Measurements from ENCODE around the gene DAPK2. TPM values are rescaled to one million over a fixed set of nuclear protein-coding genes. Genes with fewer than 3 reads are reported as not detected.

The DAPK2 gene
- total and polyA plus RNA-seq, 2 donors (not counting 1 experiment from before 2014, with no cell fraction given), result 8.3 to 31.9 TPM

DNA sequence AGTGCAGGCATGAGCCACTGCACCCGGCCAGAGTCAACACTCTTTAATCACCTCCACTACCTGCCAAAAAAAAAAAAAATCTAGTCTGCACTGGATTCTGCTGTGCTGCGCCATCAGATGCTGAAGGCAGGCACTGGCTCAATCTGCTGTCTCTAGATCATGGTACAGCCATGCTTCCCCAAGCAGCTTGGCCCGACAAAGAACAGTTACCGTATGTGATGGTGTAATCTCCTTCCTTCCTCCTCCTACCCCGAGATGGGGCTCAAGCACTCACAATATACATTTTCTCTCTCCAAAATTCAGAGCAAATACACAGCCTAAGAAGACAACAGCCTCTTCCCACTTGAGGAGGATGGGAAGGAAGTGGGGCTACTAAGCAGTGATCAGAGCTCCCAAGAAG is 45.1 kb downstream of the DAPK2 start:
- intact Hi-C loops (cut with micrococcal nuclease), result no loop called here
- H4K20me1 ChIP-seq (ENCODE audit: control insufficient read depth, insufficient read depth, low read length, poor library complexity, severe bottlenecking), result no peaks in the 10 kb centered on the region
- H3K4me2 ChIP-seq (replicated peaks; ENCODE audit: low read depth, low read length, poor library complexity, severe bottlenecking), result no peak overlapping the region
- ChIA-PET POLR2A (no interaction called here), CTCF (interaction anchor here (1.2 to 1.8 kb wide), 3 partner anchors 9 to 248 kb away, joined by 3 to 12 read pairs (median 6); no protein-coding TSS in a partner anchor)
- ATAC-seq (ENCODE audit: low read depth), result no peak
- no peaks in the 10 kb centered on the region for H3K27me3 Mint-ChIP-seq
- no peaks in the 10 kb centered on the region for H3K9me3 Mint-ChIP-seq (ENCODE audit: insufficient read depth)
- H3K79me2 ChIP-seq (ENCODE audit: control insufficient read depth, insufficient read depth, low read length), result no peaks in the 10 kb centered on the region
- no peak overlapping the region for H3K9ac ChIP-seq (ENCODE audit: low read length)
- WGBS (ENCODE audit: insufficient coverage), result 83% methylated on average over 2 of the region's 5 CpGs
- no peak overlapping the region for H3K27ac ChIP-seq (ENCODE audit: low read length in 2 of 2)
- no peak for DNase-seq
- no peak overlapping the region for H3K4me3 ChIP-seq (ENCODE audit: control extremely low read depth in 1 of 5, extremely low read depth in 1 of 5, insufficient read depth in 1 of 5, low read depth in 2 of 5, low read length in 4 of 5)
- peaks cover 21% of the 10 kb centered on the region for H3K4me1 Mint-ChIP-seq
- H3K4me1 ChIP-seq (ENCODE audit: control insufficient read depth in 2 of 2, insufficient read depth in 2 of 2, low read length in 2 of 2), result peaks cover 0 to 19% of the 10 kb centered on the region in 2 donors
- no peak overlapping the region for H3K4me3 Mint-ChIP-seq
- H3K27me3 ChIP-seq (replicated peaks in 1 of 4; ENCODE audit: control extremely low read depth in 1 of 4, control insufficient read depth in 3 of 4, insufficient read depth in 4 of 4, low read length in 3 of 4), result peaks cover 0 to 7% (median 3%) of the 10 kb centered on the region in 4 experiments
- no peak overlapping the region for H3K27ac Mint-ChIP-seq
- no peaks in the 10 kb centered on the region for H3K36me3 ChIP-seq (replicated peaks in 1 of 2; ENCODE audit: control extremely low read depth in 1 of 2, control insufficient read depth in 1 of 2, extremely low read depth in 1 of 2, insufficient read depth in 2 of 2, low read length in 1 of 2)
- no peak for TF ChIP-seq CTCF (IDR thresholded peaks at IDR 0.05)
- no peak for TF ChIP-seq EZH2 (IDR thresholded peaks at IDR 0.05; ENCODE audit: borderline replicate concordance, insufficient read depth, low read depth, low read length, poor library complexity, severe bottlenecking)
- H2AFZ ChIP-seq (ENCODE audit: insufficient read depth, low read depth, low read length, poor library complexity, severe bottlenecking), result no peak overlapping the region
- no peaks in the 10 kb centered on the region for H3K9me3 ChIP-seq (ENCODE audit: control extremely low read depth in 1 of 3, control insufficient read depth in 2 of 3, insufficient read depth in 1 of 3, low read length in 2 of 3)

- intact Hi-C loops (cut with micrococcal nuclease), result no loop called here
- H3K4me1 ChIP-seq (ENCODE audit: control insufficient read depth in 2 of 2, insufficient read depth in 2 of 2, low read length in 2 of 2), result peaks cover 0 to 19% of the 10 kb centered on the region in 2 donors
- POLR2A ChIA-PET, result no interaction called here
- H3K27me3 Mint-ChIP-seq, result no peaks in the 10 kb centered on the region
- ATAC-seq (ENCODE audit: low read depth) (no peak), DNase-seq (no peak)
- peaks cover 0 to 7% (median 3%) of the 10 kb centered on the region in 4 experiments for H3K27me3 ChIP-seq (replicated peaks in 1 of 4; ENCODE audit: control extremely low read depth in 1 of 4, control insufficient read depth in 3 of 4, insufficient read depth in 4 of 4, low read length in 3 of 4)
- H3K4me3 Mint-ChIP-seq, result no peak overlapping the region
- no peak overlapping the region for H3K4me2 ChIP-seq (replicated peaks; ENCODE audit: low read depth, low read length, poor library complexity, severe bottlenecking)
- H3K36me3 ChIP-seq (replicated peaks in 1 of 2; ENCODE audit: control extremely low read depth in 1 of 2, control insufficient read depth in 1 of 2, extremely low read depth in 1 of 2, insufficient read depth in 2 of 2, low read length in 1 of 2), result no peaks in the 10 kb centered on the region
- H3K27ac Mint-ChIP-seq, result no peak overlapping the region
- TF ChIP-seq CTCF (IDR thresholded peaks at IDR 0.05), result no peak
- no peak for TF ChIP-seq EZH2 (IDR thresholded peaks at IDR 0.05; ENCODE audit: borderline replicate concordance, insufficient read depth, low read depth, low read length, poor library complexity, severe bottlenecking)
- CTCF ChIA-PET, result interaction anchor here (0.7 to 1.8 kb wide), 4 partner anchors 11 to 248 kb away, joined by 3 to 6 read pairs (median 4); no protein-coding TSS in a partner anchor
- no peak overlapping the region for H3K4me3 ChIP-seq (ENCODE audit: control extremely low read depth in 1 of 5, extremely low read depth in 1 of 5, insufficient read depth in 1 of 5, low read depth in 2 of 5, low read length in 4 of 5)
- no peak overlapping the region for H3K27ac ChIP-seq (ENCODE audit: low read length in 2 of 2)
- no peaks in the 10 kb centered on the region for H3K79me2 ChIP-seq (ENCODE audit: control insufficient read depth, insufficient read depth, low read length)
- H3K9me3 Mint-ChIP-seq (ENCODE audit: insufficient read depth), result no peaks in the 10 kb centered on the region
- no peak overlapping the region for H3K9ac ChIP-seq (ENCODE audit: low read length)
- no peaks in the 10 kb centered on the region for H3K9me3 ChIP-seq (ENCODE audit: control extremely low read depth in 1 of 3, control insufficient read depth in 2 of 3, insufficient read depth in 1 of 3, low read length in 2 of 3)
- no peak overlapping the region for H2AFZ ChIP-seq (ENCODE audit: insufficient read depth, low read depth, low read length, poor library complexity, severe bottlenecking)
- peaks cover 19% of the 10 kb centered on the region for H3K4me1 Mint-ChIP-seq
- no peaks in the 10 kb centered on the region for H4K20me1 ChIP-seq (ENCODE audit: control insufficient read depth, insufficient read depth, low read length, poor library complexity, severe bottlenecking)
- WGBS (ENCODE audit: insufficient coverage), result 100% methylated on average over 3 of the region's 4 CpGs
Measured at GRCh38 chr15:64000183-64000951, 45.9 kb downstream of the DAPK2 start.

Data from B cell (primary cell).